ENCODE measurements around the gene LY86.

DNA sequence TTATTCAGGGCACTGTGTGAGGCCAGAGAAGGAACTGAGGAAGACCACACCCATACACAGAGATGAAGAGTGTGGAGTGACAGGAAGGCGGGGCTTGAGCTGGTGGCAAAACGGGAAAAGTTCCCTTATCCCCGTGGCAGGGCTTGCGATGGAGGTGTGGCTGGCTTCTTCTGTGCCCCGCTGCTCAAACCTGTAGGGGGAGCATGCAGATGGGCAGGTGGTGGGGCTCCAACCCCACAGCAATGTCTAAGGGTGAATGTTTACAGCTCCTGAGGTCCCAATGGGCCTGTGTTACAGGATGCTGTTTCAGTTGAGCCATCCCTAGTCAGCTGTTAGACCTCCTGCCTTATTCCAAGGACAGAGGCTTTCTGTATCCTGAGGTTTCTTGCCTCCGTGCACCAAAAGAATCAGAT is 105.9 kb downstream of the LY86 start:
- TF ChIP-seq CTCF (IDR thresholded peaks at IDR 0.05) (no peak), POLR2A (IDR thresholded peaks at IDR 0.05) (no peak)
